Upper lobe of left lung (tissue), 6 donors: ENCODE data around the gene LRRN2. TPM values are rescaled to one million over a fixed set of nuclear protein-coding genes. Genes with fewer than 3 reads are reported as not detected.
"Not testable (repeated sequence)": the region's sequence is repeated elsewhere in the genome, so short reads cannot be mapped to it uniquely, and the experiment has no call there.

ENCODE experiments used
- ATAC-seq, 2 donors: fragments of 200-7000 bp; cut with Tn5 transposase; one replicate each; pipeline ENCODE4 v1.9.1; 2022; ENCODE audit warnings: mild to moderate bottlenecking in 2 of 2, moderate library complexity in 2 of 2; ENCODE audit not compliant: low FRiP score in 2 of 2
- DNase-seq, 2 donors: peaks; one replicate each; pipeline ENCODE4 v3.0.0-alpha.2; 2019 to 2020
- H3K27ac ChIP-seq, 4 donors: fragments of 200-600 bp; sonication (generic); one replicate each; pipeline ENCODE4 v1.5.1; 2016 to 2019
- H3K27me3 ChIP-seq, 4 donors: fragments of 200-600 bp; sonication (generic); one replicate each; pipeline ENCODE4 v1.5.1; 2017 to 2019
- H3K36me3 ChIP-seq, 4 donors: fragments of 200-600 bp; sonication (generic); one replicate each; pipeline ENCODE4 v1.5.1; 2016 to 2019
- H3K4me1 ChIP-seq, 4 donors: fragments of 200-600 bp; sonication (generic); one replicate each; pipeline ENCODE4 v1.5.1; 2018 to 2019
- H3K4me3 ChIP-seq, 4 donors: fragments of 200-600 bp; sonication (generic); one replicate each; pipeline ENCODE4 v1.5.1; 2017 to 2019; ENCODE audit warnings: mild to moderate bottlenecking in 2 of 4, moderate library complexity in 1 of 4
- H3K9me3 ChIP-seq, 4 donors: fragments of 200-600 bp; sonication (generic); one replicate each; pipeline ENCODE4 v1.5.1; 2018 to 2019
- CTCF ChIP-seq, 6 experiments: fragments of 450-650 bp in 4 of 6; fragments of 200-600 bp in 2 of 6; sonication (generic) in 2 of 6; IDR thresholded peaks; one replicate each; pipeline ENCODE4 v1.5.1; 2016 to 2019; ENCODE audit warnings: antibody characterized with exemption in 6 of 6
- EP300 ChIP-seq, 4 donors: sonication (generic); formaldehyde crosslinking; IDR thresholded peaks; one replicate each; pipeline ENCODE4 v1.5.1; 2017; ENCODE audit warnings: antibody characterized with exemption in 4 of 4, control low read depth in 2 of 4
- POLR2A ChIP-seq, 4 donors: fragments of 450-650 bp; IDR thresholded peaks; one replicate each; pipeline ENCODE4 v1.5.1; 2016 to 2017; ENCODE audit warnings: antibody characterized with exemption in 4 of 4, mild to moderate bottlenecking in 2 of 4
- POLR2AphosphoS5 ChIP-seq, 2 donors: sonication (generic); formaldehyde crosslinking; IDR thresholded peaks; one replicate each; pipeline ENCODE4 v1.5.1; 2017; ENCODE audit warnings: antibody characterized with exemption in 2 of 2
- WGBS, 2 donors: methylation state at CpG; one replicate each; pipeline ENCODE4 v1.1.5; 2017 to 2018; 5-methylcytosine and 5-hydroxymethylcytosine counted together
- total RNA-seq, 6 donors: library from RNA; depleted of rRNA in 4 of 6; stranded (reverse); fragments of >200 nt in 4 of 6; gene quantifications; one replicate each; pipeline versions ENCODE4 v1.1.0 to v1.2.1, GENCODE V29; 2016 to 2021
- donor health status: DM: no; HTN: no; CAD: no; lungs with moderate emphysema.
- donor health status: DM: no; HTN: yes; CAD: no; lungs with severe emphysema.

Gene LRRN2
- total RNA-seq, 6 donors from 2014 or later: 0.61 to 4.2 (median 2.6) TPM; not detected in 1

DNA sequence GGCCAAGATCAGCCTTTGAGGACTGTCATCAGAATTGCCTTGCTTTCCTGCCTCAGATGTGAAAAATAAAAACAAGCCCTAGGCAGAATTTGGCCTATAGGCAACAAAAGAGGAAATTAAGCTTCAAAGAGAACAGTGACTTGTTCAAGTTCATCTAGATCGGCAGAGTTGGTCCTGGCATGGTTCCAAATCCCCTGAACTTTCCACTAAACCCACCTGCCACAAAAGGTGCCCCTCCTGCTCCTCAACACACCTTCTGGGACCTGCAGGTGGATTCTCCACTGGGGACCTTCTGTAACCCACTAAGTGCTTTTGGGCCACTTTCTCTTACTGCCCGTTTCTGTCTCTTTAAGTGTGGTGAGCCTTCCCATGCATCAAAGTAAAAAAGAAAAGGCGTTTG lies 42.5 kb upstream of the LRRN2 start:
- no peak for TF ChIP-seq POLR2AphosphoS5 (IDR thresholded peaks at IDR 0.05)
- TF ChIP-seq EP300 (IDR thresholded peaks at IDR 0.05): no peak
- no peak for TF ChIP-seq CTCF (IDR thresholded peaks at IDR 0.05)
- TF ChIP-seq POLR2A (IDR thresholded peaks at IDR 0.05): no peak
- no peak for ATAC-seq
- whole genome bisulfite sequencing, 2 donors: 51 to 67% methylated on average over 3 of the region's 3 CpGs
- no peak overlapping the region for H3K27ac ChIP-seq
- H3K4me1 ChIP-seq: no peaks in the 10 kb centered on the region
- H3K27me3 ChIP-seq: no peaks in the 10 kb centered on the region
- no peaks in the 10 kb centered on the region for H3K36me3 ChIP-seq
- no peak overlapping the region for H3K4me3 ChIP-seq
- H3K9me3 ChIP-seq: no peaks in the 10 kb centered on the region
- DNase-seq: no peak

GRCh38 chr1:204727438-204727837 lies 41.9 kb upstream of the LRRN2 start:
- 80 to 90% methylated on average over 6 of the region's 6 CpGs for WGBS, 2 donors
- not testable (repeated sequence) for H3K4me1 ChIP-seq, DNase-seq, H3K4me3 ChIP-seq, H3K27ac ChIP-seq, H3K36me3 ChIP-seq, H3K27me3 ChIP-seq, ATAC-seq, H3K9me3 ChIP-seq

DNA sequence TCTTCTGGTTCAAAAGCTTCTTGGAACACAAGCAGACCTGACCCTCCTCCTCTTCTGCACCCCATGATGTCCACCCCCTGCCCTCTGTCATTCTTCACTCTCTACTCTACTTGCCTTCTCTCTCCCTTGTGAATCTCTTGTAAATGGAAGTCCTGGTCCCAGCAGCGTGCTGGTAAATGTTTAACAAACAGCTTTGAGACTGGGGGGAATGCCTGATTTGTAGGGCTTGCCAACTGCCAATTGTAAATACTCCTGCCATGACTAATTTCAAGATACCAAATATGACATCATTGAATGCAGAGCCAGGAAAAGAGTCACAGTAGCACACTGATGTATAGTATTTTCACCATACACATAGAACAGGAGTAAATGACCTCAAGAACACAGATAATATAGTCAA lies 40.9 kb upstream of the LRRN2 start:
- DNase-seq (no peak), ATAC-seq (no peak)
- no peaks in the 10 kb centered on the region for H3K4me1 ChIP-seq
- no peaks in the 10 kb centered on the region for H3K27me3 ChIP-seq
- no peak overlapping the region for H3K27ac ChIP-seq
- WGBS, 2 donors: 50 to 61% methylated on average over 1 of the region's 1 CpG
- no peak overlapping the region for H3K4me3 ChIP-seq
- H3K36me3 ChIP-seq: no peaks in the 10 kb centered on the region
- TF ChIP-seq POLR2AphosphoS5 (IDR thresholded peaks at IDR 0.05): no peak
- no peak for TF ChIP-seq EP300 (IDR thresholded peaks at IDR 0.05)
- TF ChIP-seq CTCF (IDR thresholded peaks at IDR 0.05): no peak
- TF ChIP-seq POLR2A (IDR thresholded peaks at IDR 0.05): no peak
- H3K9me3 ChIP-seq: no peaks in the 10 kb centered on the region

DNA sequence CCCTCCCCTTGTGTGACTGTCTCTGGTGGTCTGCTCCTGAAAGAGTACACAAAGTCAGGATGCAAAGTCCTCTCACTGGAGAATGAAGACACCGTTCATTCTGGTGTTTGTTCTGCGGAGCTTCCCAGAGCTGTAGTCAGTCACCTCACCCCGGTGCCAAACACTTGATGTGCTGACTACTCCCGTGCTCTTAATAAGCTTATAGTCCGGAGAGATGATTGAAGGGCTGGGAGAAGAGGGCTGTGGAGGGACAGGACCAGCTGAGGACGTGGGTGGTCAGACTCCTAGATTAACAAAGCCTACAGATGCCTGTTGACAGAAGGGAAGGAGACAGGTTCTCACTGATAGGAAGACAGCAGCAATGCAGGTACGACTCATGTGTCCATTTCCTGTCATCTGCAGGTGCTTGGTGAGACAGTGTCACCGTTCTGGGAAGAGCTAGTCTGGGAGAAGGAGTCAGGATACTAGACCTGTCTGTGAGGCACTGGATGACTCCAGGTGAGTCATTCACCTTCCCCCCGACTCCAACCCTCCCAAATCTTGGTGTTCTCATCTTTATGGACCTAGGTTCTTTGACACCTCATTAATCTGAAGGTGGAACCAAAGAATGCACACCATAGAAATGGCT lies 40.4 kb upstream of the LRRN2 start:
- TF ChIP-seq EP300 (IDR thresholded peaks at IDR 0.05) (no peak), CTCF (IDR thresholded peaks at IDR 0.05) (no peak), POLR2AphosphoS5 (IDR thresholded peaks at IDR 0.05) (no peak), POLR2A (IDR thresholded peaks at IDR 0.05) (no peak)
- DNase-seq (no peak), ATAC-seq (no peak)
- H3K27me3 ChIP-seq: no peaks in the 10 kb centered on the region
- H3K36me3 ChIP-seq: no peaks in the 10 kb centered on the region
- H3K4me3 ChIP-seq: no peak overlapping the region
- H3K9me3 ChIP-seq: no peaks in the 10 kb centered on the region
- H3K4me1 ChIP-seq: no peaks in the 10 kb centered on the region
- 70 to 74% methylated on average over 9 of the region's 9 CpGs for WGBS, 2 donors
- no peak overlapping the region for H3K27ac ChIP-seq

- WGBS, 2 donors: 60 to 71% methylated on average over 4 to 8 of the region's 8 CpGs
- H3K36me3 ChIP-seq: no peaks in the 10 kb centered on the region
- H3K27me3 ChIP-seq: no peaks in the 10 kb centered on the region
- no peaks in the 10 kb centered on the region for H3K4me1 ChIP-seq
- ATAC-seq (no peak), DNase-seq (no peak)
- no peak overlapping the region for H3K4me3 ChIP-seq
- TF ChIP-seq POLR2AphosphoS5 (IDR thresholded peaks at IDR 0.05): no peak
- no peak for TF ChIP-seq POLR2A (IDR thresholded peaks at IDR 0.05)
- no peak for TF ChIP-seq EP300 (IDR thresholded peaks at IDR 0.05)
- no peak for TF ChIP-seq CTCF (IDR thresholded peaks at IDR 0.05)
- no peak overlapping the region for H3K27ac ChIP-seq
- H3K9me3 ChIP-seq: no peaks in the 10 kb centered on the region
These were observed 37.7 kb upstream of the LRRN2 start for GRCh38 chr1:204723131-204723787.
